HG03066 (cell line): ENCODE results near the gene LRRC8C.
A peak's percentile ranks its signal among the peaks of the same experiment; 100 is the strongest.
"Not testable (repeated sequence)": the region's sequence is repeated elsewhere in the genome, so short reads cannot be mapped to it uniquely, and the experiment has no call there.

Experiments
- ATAC-seq: cut with Tn5 transposase; IDR thresholded peaks from one replicate; pipeline ENCODE4 v1.9.1; 2021; ENCODE audit warnings: low read depth; ENCODE audit not compliant: unreplicated experiment

LRRC8C gene

GRCh38 chr1:89607586-89608318 lies 25.2 kb upstream of the LRRC8C start:
- no peak for ATAC-seq

GRCh38 chr1:89608319-89608983 lies 24.5 kb upstream of the LRRC8C start:
- ATAC-seq, result no peak

- ATAC-seq, result no peak
Measured at GRCh38 chr1:89608984-89609725, 23.8 kb upstream of the LRRC8C start.

- no peak for ATAC-seq
Measured at GRCh38 chr1:89609781-89610456, 23.0 kb upstream of the LRRC8C start.

GRCh38 chr1:89610457-89611011 lies 22.4 kb upstream of the LRRC8C start:
- no peak for ATAC-seq

GRCh38 chr1:89611721-89612120 lies 21.2 kb upstream of the LRRC8C start:
- peak; percentile 96 for ATAC-seq

- ATAC-seq, result no peak
Measured at GRCh38 chr1:89613928-89614327, 19.0 kb upstream of the LRRC8C start.

- ATAC-seq, result no peak
Measured at GRCh38 chr1:89615676-89616598, 17.0 kb upstream of the LRRC8C start.

GRCh38 chr1:89616844-89617627 lies 15.9 kb upstream of the LRRC8C start:
- ATAC-seq, result no peak

- ATAC-seq, result no peak
Measured at GRCh38 chr1:89620664-89621063, 12.3 kb upstream of the LRRC8C start.

GRCh38 chr1:89622895-89623294 lies 10.0 kb upstream of the LRRC8C start:
- ATAC-seq, result no peak

- ATAC-seq, result no peak
Measured at GRCh38 chr1:89624314-89624713, 8.6 kb upstream of the LRRC8C start.

GRCh38 chr1:89624715-89625323 lies 8.1 kb upstream of the LRRC8C start:
- ATAC-seq, result no peak

GRCh38 chr1:89627596-89627962 lies 5.3 kb upstream of the LRRC8C start:
- ATAC-seq, result no peak

- no peak for ATAC-seq
Measured at GRCh38 chr1:89629146-89629545, 3.8 kb upstream of the LRRC8C start.

- not testable (repeated sequence) for ATAC-seq
Measured at GRCh38 chr1:89629600-89629999, 3.3 kb upstream of the LRRC8C start.

- no peak for ATAC-seq
Measured at GRCh38 chr1:89630048-89630447, 2.9 kb upstream of the LRRC8C start.

GRCh38 chr1:89631816-89632656 lies 884 bp upstream of the LRRC8C start:
- no peak for ATAC-seq
